ENCODE results near the gene SLC25A48.
A peak's percentile ranks its signal among the peaks of the same experiment; 100 is the strongest.

SLC25A48 gene

DNA sequence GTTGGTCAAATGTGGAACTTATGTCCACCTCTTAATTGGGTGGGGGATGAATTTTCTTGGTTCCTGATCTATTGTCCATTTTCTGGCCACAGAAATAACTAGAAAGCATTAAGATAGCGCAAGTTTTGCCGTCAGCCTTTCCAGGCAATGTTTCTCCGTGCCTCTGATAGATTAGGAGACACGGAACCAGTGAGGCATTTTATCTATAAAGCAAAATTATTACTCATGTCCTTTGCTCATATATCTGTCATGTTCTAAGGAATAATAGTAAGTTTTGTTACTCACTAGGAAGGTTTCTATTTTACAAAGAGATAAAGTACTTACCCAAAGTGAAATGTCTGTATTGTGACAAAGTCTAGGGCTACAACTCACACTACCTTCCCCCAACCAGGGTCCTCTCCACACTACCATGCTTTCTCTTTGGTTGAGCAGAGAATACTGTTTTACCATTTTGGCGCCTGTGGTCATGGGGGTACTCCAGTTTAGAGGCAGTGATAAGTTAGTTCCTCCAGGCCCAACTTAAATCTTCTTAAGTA is 81.1 kb downstream of the SLC25A48 start:
- no peak overlapping the region for H3K4me3 ChIP-seq (ENCODE audit: low read depth, low read length)

DNA sequence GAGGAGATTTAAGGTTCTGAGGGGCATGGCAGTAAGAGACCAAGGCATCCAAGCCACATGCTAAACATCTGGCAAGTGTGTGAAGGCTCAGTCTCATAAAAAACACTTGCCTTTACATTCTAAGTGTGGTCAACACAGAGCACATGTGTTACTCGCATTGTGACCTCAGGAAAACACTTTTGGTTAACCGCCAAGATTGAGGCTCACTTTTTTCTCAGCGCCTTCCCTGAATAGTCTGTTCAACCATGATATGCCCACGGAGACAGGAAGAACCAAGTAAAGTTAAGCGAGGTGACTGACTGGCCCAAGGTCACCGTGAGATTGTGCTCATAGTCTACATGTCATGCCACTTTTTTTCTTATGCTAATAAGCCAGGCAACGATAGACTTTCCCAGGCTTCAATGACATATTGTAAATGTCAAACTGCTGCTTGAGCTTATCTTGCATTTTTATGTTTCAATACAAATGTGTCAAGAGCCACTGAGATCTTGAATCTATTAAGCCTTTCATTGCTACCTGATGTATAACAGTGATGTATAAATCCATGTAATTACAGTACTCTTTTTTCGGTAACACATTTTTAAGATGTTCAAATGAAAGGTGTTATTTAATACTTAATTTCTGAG is 82.3 kb downstream of the SLC25A48 start:
- H3K4me3 ChIP-seq (ENCODE audit: low read depth, low read length) = no peak overlapping the region

DNA sequence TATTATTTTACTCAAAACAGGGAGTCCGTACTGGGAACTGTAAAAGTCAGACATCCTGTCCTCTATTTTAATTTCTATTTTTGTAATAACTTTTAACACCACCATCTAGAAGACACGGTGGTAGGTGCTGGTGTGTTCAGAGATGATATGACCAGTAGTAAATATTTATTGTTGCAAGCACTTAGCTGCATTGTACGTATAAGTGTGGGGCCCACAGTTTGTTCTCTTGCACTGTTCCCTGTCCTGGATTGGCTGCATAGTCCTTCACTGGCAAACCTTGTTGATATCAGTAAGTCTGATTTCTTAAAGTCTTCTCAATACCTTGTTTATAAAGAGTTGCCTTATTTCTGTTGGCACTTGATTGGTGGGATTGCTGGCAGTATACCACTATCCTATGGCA is 85.7 kb downstream of the SLC25A48 start:
- no peak overlapping the region for H3K4me3 ChIP-seq (ENCODE audit: low read depth, low read length)

DNA sequence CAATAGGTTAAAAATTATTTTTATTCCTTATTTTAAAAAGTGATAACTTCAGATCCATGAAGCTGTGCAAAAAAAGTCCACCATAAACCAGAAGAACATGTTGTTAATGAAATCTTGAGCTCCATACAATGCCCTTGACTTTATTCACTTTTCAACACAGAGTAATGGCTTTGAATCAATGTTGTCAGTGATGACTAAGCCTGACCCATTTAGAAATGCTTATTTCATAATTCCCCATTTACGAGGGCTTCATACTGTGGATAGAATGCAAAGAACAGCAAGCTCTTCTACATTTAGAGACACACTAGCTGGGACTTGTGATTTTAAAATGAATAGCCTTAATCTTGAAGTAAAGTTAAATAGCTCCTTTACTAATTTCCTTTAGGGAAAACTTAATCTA is 86.9 kb downstream of the SLC25A48 start:
- H3K4me3 ChIP-seq (ENCODE audit: low read depth, low read length) = no peak overlapping the region

DNA sequence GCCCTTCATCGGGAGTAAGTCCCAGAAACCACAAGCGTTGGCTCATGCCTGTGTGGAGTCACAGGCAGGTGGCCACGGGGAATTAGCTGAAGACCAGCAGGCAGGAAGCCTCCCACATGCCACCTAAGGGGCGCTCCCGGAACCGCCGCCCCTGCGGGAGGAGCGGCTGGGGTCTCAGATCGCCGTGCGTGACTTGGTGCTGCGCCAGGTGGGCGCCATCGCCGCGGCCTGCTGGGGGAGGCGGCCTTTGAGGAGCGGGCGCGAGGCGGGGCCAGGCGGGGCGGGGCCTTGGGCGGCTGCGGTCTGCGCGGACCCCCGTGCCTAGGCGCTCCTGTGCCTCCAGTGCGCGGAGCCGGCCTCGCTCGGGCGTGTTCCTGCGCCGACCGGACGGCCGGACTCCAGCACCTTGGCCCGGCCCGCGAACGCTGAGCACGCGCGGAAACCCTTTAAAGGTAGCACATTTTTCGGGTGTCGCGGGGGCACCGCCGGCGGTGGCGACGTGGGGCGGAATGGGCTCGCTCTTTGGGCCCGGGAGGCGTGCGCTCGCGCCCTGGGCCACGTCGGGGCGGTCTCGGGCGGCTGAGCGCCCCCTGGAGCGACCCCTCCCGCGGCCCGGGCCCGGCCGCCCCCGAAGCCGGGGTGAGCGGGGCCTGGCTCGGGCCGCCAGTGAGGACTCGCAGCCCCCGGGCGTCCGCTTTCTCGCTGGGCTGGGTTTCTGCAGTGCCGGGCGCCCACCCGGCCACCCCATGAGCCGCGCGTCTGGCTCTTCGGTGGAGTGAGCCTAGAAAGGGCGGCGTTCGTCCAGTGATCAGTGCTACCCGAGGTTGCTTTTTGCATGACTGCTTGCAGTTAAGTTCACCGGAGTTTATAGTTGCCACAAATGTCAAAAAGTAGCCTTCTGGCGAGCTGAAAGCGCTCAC is 95.8 kb downstream of the SLC25A48 start:
- H3K4me3 ChIP-seq (ENCODE audit: low read depth, low read length) = peak overlapping the region; percentile 49

DNA sequence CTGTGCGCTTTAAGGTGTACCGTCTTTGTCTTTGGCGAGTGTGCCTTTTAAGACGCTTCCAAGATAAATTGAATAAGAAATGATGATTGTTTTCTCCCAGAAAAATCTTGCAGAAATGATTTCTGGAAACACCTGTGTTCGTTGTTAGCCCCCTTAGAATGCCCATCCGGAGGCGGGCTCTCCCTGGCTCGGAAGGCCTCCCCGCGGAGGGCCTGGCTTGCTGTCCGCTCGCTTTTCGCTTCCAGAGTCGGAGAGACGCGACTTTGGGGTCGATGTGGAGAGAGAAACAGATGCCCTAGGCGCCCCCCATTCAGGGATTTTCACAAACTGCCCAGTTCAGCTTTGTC is 96.5 kb downstream of the SLC25A48 start:
- H3K4me3 ChIP-seq (ENCODE audit: low read depth, low read length) = peak overlapping the region; percentile 49

DNA sequence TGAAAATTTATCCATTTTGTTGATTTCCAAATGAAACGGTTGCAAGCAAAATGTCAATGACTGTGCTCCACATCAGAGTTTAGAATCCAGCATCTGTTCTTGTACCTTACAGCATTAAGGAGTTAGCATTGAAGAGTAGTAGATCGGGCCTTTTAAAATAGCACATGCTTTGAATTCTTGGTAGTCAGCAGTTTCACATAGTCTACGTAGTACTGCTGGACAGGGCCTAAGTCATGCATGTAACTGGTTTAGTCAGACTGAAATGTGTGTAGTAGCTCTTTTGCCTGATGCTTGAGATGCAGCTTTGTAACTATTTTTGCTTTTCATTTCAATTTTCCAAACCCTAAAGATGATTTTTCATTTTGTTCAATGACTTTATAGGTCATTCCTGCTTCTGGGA is 100.5 kb downstream of the SLC25A48 start:
- H3K4me3 ChIP-seq (ENCODE audit: low read depth, low read length) = no peak overlapping the region

DNA sequence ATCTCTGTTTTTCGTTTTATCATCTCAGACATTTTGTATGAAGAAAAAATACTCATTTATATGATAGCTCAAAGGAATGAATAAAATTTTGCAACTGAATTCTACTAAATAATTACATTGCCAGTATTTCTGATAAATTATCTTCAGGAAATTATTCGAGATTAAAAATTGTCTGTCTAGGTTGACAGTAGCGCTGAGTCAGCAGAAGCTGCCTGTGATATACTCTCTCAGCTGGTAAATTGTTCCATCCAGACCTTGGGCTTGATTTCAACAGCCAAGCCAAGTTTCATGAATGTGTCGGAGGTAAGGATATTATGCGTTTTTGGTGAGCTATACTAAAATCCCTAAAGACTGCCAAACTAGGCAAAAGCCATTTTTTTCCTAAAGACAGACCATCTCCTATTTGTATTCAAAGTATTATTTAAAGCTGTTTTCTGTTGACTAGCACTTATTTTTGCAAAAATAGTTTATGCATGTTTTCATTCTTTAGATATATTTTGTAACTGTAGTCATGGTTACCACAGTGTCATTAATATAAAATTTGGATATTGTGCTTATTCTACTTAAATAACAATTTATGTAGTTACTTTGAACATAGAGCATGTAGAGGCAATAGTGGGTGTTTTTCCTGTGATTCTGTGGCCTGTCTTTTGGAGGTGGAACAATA is 102.9 kb downstream of the SLC25A48 start:
- no peak overlapping the region for H3K4me3 ChIP-seq (ENCODE audit: low read depth, low read length)
